Non-pigmented ciliary epithelial cell (primary cell): Measurements from ENCODE around the gene EN2.

Source experiments
- DNase-seq: peaks from one replicate; pipeline ENCODE4 v3.0.0-alpha.2; 2010; ENCODE audit warnings: low read depth

The EN2 gene

GRCh38 chr7:155508376-155509358 is 50.7 kb downstream of the EN2 start:
- DNase-seq, result no peak

- no peak for DNase-seq
Measured at GRCh38 chr7:155509359-155509724, 51.4 kb downstream of the EN2 start.

GRCh38 chr7:155509725-155510551 is 52.0 kb downstream of the EN2 start:
- no peak for DNase-seq

DNA sequence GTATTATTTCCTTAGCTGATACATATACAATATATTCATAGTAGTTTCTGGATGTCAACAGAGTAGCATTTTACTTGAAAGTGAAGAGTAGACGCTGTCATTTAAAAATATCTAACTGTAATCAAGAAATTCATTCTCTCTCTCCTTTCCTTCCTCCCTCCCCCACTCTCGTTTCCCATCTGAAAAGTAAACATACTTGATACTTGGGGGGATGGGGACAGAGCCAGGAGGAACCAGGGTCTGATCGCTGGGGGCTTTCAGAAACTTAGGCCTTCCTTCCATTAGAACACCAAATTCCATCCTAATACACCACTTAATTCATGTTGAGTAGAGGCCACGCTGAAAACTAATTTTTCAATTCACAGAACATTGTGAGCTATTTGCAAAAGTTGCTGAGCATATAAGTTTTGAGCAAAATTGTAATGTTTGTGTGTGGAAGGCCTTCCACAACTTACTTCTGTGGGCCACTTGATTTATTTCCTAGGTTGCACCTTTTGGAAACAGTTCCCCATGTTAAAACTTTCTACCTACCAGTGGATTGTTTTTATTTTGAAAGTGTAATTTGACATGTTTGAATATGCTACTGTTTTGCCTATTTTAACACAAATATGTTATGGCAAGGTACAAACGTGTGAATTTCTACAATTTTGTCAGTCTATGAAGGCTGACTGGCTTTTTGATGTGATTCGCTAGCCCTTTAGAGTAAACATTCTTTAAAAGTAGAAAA is 53.2 kb downstream of the EN2 start:
- DNase-seq, result no peak

DNA sequence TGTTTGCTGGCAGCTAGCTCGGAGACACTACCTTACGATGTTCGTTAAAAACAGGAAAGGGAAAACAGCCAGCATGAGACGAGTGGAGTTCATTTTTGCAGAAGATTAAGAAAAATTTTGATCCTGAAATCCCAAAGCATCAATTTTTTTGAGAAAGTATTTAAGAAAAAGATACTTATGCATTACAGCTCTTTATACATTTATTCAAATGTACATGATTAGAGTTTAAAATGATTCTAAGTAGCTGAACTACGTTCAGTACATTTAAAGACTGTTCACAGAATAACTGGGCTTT is 53.7 kb downstream of the EN2 start:
- DNase-seq, result no peak

DNA sequence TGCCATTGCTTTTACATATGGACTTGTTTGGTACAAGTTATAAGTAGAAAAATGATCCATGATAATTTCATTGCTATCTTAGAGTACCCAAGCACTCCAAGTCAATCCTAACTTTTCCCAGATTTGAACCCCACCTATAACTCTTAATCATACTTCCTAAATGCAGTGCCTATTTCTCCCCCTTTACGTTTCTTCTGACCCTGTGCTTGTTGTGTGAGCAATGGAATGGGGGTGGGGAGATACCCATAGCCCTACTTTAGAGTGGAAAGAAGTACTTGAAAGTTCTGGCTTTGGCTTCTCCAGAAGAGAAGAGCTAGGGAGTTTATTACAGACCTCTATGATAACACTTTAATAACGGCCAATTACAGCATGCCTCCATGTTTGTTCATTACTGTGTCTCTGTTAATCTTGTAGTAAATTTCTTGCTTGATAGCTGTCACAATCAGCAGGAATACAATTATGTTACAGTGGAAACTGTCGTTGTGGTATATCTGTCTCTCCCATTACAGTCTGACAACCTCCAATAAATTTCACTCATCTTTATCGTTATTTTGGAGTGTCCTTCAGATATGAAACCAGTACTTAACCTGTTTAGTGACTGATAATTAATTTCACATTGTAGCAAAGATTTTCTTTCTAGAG is 54.4 kb downstream of the EN2 start:
- no peak for DNase-seq

- no peak for DNase-seq
Measured at GRCh38 chr7:155513543-155514285, 55.8 kb downstream of the EN2 start.

- DNase-seq, result no peak
Measured at GRCh38 chr7:155514296-155514695, 56.4 kb downstream of the EN2 start.
